NCI-H2107 treated with DMSO at 0.1 percent for 48 hours (cell line): Measurements from ENCODE around the gene TGM4.
"Not testable (repeated sequence)": the region's sequence is repeated elsewhere in the genome, so short reads cannot be mapped to it uniquely, and the experiment has no call there.

Source experiments
- DNase-seq: peaks from one replicate; lab custom pipeline; 2025; ENCODE audit not compliant: unreplicated experiment; lab: John Stamatoyannopoulos, UW

TGM4 gene

DNA sequence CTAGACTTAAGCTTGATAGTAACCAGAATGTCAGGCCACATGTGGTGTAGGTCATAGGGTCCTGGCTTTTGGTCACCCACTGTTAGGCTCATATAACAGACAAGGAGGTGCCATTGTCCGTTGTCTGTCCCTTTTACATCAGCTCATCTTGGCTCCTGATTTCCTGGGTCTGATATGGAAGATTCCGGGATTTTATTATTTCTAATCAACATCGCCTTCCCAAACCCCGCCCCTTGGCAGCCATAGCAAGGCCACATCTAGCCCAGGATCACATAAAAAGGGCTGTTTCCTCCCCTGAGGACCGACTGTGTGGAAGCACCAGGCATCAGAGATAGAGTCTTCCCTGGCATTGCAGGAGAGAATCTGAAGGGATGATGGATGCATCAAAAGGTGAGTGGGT lies at the start of gene TGM4:
Gene TGM4, plus strand, starts transcription at position 301 of the 400 bp plus-strand sequence. Its CDS starts 71 bp downstream, at position 372.
- no peak for DNase-seq

GRCh38 chr3:44825264-44825925 lies 49.0 kb upstream of the TGM4 start:
- no peak for DNase-seq

GRCh38 chr3:44827196-44827595 lies 47.2 kb upstream of the TGM4 start:
- DNase-seq, result no peak

- no peak for DNase-seq
These were observed 43.2 kb upstream of the TGM4 start for GRCh38 chr3:44831232-44831631.

- no peak for DNase-seq
These were observed 42.4 kb upstream of the TGM4 start for GRCh38 chr3:44832032-44832431.

DNA sequence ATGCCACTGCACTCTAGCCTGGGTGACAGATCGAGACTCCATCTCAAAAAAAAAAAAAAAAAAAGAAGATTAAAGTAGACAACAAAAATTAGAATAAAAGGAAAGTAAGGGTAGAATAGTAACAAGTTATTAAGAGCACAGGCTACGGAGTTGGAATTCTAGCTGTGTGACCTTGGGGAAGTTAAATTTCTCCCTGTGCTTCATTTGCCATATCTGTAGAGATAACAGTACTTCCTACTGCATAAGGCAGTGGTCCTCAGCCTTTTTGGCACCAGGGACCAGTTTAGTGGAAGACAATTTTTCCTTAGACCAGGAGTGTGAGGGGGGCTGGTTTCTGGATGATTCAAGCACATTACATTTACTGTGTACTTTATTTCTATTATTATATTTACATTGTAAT lies 41.4 kb upstream of the TGM4 start:
- no peak for DNase-seq

DNA sequence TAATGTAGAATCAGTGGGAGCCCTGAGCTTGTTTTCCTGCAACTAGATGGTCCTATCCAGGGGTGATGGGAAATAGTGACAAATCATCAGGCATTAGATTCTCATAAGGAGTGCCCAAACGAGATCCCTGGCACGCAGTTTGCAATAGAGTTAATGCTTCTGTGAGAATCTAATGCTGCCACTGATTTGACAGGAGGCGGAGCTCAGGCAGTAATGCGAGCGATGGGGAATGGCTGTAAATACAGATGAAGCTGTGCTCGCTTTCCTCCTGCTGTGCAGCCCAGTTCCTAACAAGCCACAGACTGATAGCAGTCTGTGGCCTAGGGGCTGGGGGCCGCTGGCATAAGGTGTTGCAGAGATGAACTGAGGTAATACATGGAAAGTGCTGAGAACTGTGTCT lies 41.0 kb upstream of the TGM4 start:
- DNase-seq, result no peak

DNA sequence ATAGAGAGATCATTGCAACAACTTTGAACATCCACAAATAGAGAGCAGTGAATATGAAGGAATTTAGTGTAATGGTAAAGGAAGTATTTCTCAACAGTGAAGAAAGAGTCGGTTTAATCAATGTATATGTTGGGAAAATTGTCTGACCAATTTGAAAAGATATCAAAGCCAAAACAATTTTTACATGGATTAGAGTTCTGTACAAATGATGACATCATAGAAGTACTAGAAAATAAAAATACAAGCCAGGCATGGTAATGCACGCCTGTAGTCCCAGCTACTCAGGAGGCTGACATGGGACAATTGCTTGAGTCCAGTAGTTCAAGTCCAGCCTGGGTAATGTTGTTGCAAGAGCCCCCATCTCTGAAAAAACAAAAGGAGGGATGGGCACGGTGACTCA lies 38.7 kb upstream of the TGM4 start:
- DNase-seq, result no peak

GRCh38 chr3:44842376-44842775 lies 32.0 kb upstream of the TGM4 start:
- DNase-seq, result no peak

DNA sequence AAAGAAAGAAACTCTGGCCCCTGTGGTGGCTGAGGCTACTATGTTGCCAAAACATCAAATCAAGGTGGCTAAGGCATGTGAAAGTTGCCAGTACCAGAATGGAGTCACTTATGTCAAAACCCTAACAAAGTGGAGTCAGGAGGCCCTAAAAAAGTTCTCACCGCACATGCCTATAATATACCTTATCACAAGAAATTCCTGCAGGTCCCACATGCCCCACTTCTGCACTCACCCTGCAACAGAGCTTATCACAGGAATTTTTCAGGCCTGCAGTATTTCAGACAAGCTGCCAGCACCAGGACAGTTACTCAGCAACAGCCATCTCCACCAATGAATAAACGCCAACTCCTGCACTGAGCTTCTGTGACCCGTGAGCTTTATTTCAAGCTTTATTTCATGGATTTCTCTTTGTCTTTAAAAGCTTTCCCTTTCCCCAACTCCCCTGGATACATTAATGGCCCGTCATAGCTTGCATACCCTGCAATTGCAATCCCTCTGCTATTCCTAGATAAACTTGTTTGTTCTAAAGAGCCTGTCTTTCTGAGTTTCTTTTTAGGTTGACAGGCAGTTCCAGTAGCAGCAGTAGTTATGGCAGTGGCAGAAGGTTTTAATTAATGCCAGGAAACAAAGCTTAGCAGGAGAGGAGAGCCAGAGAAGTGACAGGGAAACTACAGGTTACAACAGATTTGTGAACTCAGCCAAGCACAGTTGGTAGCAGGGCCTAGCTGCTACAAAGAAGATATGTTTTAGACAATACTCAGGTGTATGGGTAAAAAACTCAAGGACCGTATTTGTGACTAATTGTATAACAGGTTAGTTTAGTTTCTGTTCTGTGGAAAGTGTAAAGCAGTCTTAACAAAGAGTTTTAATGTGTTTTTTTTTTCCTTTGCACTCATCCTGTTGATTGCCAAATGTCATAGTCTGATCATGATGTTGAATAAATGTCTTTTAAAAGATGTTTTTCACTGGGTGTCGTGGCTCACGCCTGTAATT lies 28.6 kb upstream of the TGM4 start:
- DNase-seq, result no peak

DNA sequence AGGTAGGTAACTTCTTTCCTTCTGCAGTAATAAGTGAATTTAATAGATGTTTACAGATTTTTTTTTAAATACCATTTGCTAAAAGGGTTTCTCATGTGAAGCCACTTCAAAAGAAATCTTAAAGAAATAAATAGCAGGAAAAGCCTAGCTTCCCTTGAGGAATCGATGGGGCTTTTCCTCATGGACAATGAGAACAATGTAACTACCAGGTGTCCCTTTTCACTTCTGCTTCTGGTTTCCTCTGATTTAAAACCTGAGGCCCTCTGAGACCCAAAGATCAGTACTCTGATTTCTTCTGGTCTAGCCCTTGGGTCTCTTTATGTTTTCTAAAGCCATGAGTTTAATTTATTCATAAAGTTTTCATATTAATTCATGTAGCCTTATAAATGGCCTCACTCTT lies 25.8 kb upstream of the TGM4 start:
- no peak for DNase-seq

DNA sequence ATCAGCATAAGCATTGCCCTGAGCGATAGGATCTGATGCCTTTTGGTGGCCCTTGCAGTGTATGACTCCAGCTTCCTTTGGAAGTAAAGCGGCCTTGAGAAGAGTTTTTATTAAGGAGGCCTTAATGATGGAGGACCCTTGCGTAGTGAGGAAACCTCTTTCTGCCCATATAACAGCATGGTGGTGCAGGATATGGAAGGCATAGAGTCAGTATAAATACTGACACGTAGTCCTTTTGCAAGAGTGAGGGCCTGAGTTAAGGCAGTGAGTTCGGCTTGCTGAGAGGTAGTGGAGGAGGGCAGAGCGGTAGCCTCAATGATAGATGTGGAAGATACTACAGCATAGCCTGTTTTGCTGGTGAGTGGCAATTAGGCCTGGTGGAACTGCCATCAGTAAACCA lies 17.7 kb upstream of the TGM4 start:
- not testable (repeated sequence) for DNase-seq

GRCh38 chr3:44860117-44860516 lies 14.3 kb upstream of the TGM4 start:
- no peak for DNase-seq

- peak; percentile 20 for DNase-seq
These were observed 12.8 kb upstream of the TGM4 start, which contains the start of gene TMEM42 for GRCh38 chr3:44861412-44862225. Gene TMEM42 (plus strand): TSS chr3:44861912. CDS start chr3:44861925, 13 bp downstream.

GRCh38 chr3:44862226-44862637 lies 12.2 kb upstream of the TGM4 start:
- DNase-seq, result no peak

DNA sequence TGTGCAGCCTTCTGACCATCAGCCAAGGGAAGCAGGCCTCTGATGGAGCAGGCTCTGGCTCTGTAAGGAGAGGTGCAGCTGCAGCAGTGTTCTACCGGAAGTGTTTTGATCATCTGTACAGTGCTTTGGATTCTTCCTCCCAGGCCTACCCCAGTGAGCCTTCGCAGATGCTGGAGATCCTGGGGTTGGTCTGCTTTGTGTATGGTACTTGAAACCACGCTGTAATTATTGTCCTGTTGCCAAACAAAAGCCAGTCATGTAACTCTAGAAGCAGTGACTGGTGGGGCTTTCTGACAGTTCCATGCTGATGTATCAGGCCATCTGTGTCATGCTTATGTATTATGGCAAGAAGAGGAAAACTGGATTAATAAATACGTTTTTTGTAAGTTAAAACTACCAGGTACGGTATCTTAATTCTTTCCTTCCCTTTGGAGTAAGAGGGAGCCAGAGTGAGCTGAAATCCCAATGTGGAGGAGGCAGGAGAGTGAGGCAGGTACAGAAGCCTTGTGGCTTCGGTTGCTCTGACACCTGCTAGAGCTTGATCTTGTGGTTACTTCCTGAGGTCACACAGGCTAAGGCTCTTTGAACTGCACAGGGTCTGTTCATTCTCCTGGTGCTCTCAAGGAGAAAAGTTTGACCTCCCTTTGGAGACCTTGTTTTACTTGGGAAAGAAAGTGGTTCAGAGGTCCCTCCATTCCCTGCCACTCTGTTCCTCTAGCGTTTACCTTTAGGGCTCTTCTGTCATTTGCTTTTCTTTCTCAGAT lies 9.0 kb upstream of the TGM4 start:
- DNase-seq, result peak; percentile 84

GRCh38 chr3:44867421-44868111 lies 6.8 kb upstream of the TGM4 start:
- DNase-seq, result no peak

GRCh38 chr3:44870375-44871061 lies 3.9 kb upstream of the TGM4 start:
- peak; percentile 2 for DNase-seq

DNA sequence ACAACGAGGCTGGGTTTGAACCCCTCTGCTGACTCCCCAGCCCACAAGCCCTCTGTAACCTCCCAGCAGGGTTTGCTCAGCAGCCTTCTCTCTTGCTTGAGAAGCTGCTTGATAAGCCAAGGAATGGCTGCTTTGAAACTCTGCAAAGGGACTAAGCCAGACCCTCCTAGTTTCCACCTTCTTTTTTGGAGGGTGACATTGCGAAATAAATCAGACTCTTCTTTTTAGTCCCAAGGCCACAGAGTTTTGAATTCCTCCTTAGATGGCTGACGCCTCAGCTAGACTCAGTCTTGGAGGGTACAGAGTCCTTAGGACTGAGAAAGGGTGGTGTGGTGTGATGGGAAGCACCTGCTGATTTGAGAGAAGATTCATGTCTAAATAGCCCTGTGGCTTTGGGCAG lies 1.2 kb downstream of the TGM4 start:
- no peak for DNase-seq
